ENCODE results near the gene TLE3. TPM values are rescaled to one million over a fixed set of nuclear protein-coding genes. Genes with fewer than 3 reads are reported as not detected.

The TLE3 gene
- total RNA-seq, 1 experiment from 2014 or later = 98.2 TPM

DNA sequence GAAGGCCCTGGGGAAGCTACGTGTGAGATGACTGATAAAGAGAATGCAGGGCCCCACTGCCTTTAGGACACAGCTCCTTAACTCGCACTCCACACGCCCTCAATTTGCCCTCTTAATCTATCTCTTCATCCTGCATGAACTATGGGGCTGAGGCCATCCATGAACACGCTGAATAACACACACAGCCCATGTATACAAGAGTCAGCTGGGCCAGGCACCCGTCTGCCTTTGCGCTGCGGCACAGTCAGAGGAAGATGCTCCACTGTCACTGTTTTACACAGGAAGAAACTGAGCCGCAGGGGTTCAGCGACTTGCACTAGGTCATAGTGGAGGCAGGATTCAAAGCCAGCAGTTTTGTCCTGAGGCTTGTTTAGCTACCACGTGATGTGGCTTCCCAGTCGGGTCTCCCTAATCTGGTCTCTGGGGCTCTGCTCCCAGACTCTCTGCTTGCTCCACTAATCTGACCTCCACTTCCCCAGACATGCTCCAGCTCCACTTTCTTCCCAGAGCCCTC, 43.9 kb downstream of the TLE3 start:
- H3K79me1 ChIP-seq (ENCODE audit: insufficient read depth, low read depth, low read length, poor library complexity, severe bottlenecking) = no peaks in the 10 kb centered on the region
- no peak overlapping the region for H4K91ac ChIP-seq (ENCODE audit: insufficient read length, low read depth, low read length)
- TF ChIP-seq, protein P1, sequence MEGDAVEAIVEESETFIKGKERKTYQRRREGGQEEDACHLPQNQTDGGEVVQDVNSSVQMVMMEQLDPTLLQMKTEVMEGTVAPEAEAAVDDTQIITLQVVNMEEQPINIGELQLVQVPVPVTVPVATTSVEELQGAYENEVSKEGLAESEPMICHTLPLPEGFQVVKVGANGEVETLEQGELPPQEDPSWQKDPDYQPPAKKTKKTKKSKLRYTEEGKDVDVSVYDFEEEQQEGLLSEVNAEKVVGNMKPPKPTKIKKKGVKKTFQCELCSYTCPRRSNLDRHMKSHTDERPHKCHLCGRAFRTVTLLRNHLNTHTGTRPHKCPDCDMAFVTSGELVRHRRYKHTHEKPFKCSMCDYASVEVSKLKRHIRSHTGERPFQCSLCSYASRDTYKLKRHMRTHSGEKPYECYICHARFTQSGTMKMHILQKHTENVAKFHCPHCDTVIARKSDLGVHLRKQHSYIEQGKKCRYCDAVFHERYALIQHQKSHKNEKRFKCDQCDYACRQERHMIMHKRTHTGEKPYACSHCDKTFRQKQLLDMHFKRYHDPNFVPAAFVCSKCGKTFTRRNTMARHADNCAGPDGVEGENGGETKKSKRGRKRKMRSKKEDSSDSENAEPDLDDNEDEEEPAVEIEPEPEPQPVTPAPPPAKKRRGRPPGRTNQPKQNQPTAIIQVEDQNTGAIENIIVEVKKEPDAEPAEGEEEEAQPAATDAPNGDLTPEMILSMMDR (conservative IDR thresholded peaks at IDR 0.05) = no peak
- no peak overlapping the region for H3K27ac ChIP-seq (ENCODE audit: insufficient read length, low read depth, low read length)
- H3K4ac ChIP-seq (ENCODE audit: low read depth, low read length) = no peak overlapping the region
- H3K56ac ChIP-seq (ENCODE audit: insufficient read length, low read depth, low read length) = no peak overlapping the region
- H2AK5ac ChIP-seq (ENCODE audit: insufficient read length, low read length) = no peak overlapping the region
- H2BK12ac ChIP-seq (ENCODE audit: insufficient read length, low read depth, low read length) = no peak overlapping the region
- H2BK5ac ChIP-seq (ENCODE audit: insufficient read length, low read length) = no peak overlapping the region
- peaks cover 0 to 4% of the 10 kb centered on the region in 2 experiments; a peak in 1 of 4 replicates for H3K4me1 Mint-ChIP-seq
- H2BK15ac ChIP-seq (ENCODE audit: low read depth, low read length) = no peak overlapping the region
- H3K36me3 Mint-ChIP-seq (ENCODE audit: insufficient read depth in 1 of 3, low read depth in 3 of 3) = peaks cover 41 to 92% (median 91%) of the 10 kb centered on the region in 3 experiments
- no peak for DNase-seq
- H3K27ac Mint-ChIP-seq = peak overlapping the region; percentile 52 to 91 (median 91); a peak in 3 of 7 replicates
- no peaks in the 10 kb centered on the region for H3K4me1 ChIP-seq (ENCODE audit: insufficient read depth, low read length)
- no peak overlapping the region for H3K23ac ChIP-seq (ENCODE audit: insufficient read length, low read depth, low read length)
- H3K4me3 Mint-ChIP-seq = no peak overlapping the region
- H3K79me2 ChIP-seq (ENCODE audit: insufficient read depth, low read length) = no peaks in the 10 kb centered on the region
- no peak overlapping the region for H2AFZ ChIP-seq (ENCODE audit: low read length)
- no peaks in the 10 kb centered on the region for H3K27me3 ChIP-seq (ENCODE audit: insufficient read depth, low read length)
- no peak overlapping the region for H4K8ac ChIP-seq (replicated peaks; ENCODE audit: insufficient read length, low read depth, low read length)
- no peak overlapping the region for H4K5ac ChIP-seq (ENCODE audit: insufficient read length, low read depth, low read length)
- H3K9me3 ChIP-seq (ENCODE audit: control insufficient read depth, low read depth, low read length) = no peaks in the 10 kb centered on the region
- no CpG with 5 or more reads among the region's 11 CpGs for WGBS (ENCODE audit: extremely low coverage, insufficient read length, low lambda C conversion rate)
- H3K14ac ChIP-seq (ENCODE audit: insufficient read depth, low read length) = no peak overlapping the region
- no peak overlapping the region for H3K18ac ChIP-seq (ENCODE audit: insufficient read length, low read depth, low read length)
- no peak overlapping the region for H3K9ac ChIP-seq (ENCODE audit: extremely low read depth, insufficient read length, low read length)
- H3T11ph ChIP-seq (ENCODE audit: low read length) = no peak overlapping the region
- no peaks in the 10 kb centered on the region for H3K9me3 Mint-ChIP-seq
- H4K20me1 ChIP-seq (ENCODE audit: control insufficient read depth, insufficient read depth, insufficient read length) = no peaks in the 10 kb centered on the region
- H3K4me2 ChIP-seq (ENCODE audit: insufficient read depth, insufficient read length, low read length) = no peak overlapping the region
- no peaks in the 10 kb centered on the region for H3K23me2 ChIP-seq (ENCODE audit: insufficient read length, low read depth, low read length, poor library complexity, severe bottlenecking)
- no peak overlapping the region for H2BK20ac ChIP-seq (ENCODE audit: low read depth, low read length, poor library complexity, severe bottlenecking)
- no peak overlapping the region for H2BK120ac ChIP-seq (ENCODE audit: low read depth, low read length, poor library complexity, severe bottlenecking)
- H3K27me3 Mint-ChIP-seq (ENCODE audit: low read depth) = peaks cover 2% of the 10 kb centered on the region; the same call in 1 of the 2 replicates

All from H9 (cell line).